AG04450 (cell line): ENCODE data around the gene FOXC1. TPM values are rescaled to one million over a fixed set of nuclear protein-coding genes. Genes with fewer than 3 reads are reported as not detected.
A peak's percentile ranks its signal among the peaks of the same experiment; 100 is the strongest.

Source experiments
- CTCF ChIA-PET: fragments of 300-600, 350-600 bp; formaldehyde crosslinking; extraction: SDS; loops from one replicate; lab custom pipeline; 2022; ENCODE audit warnings: antibody characterized with exemption, inconsistent platforms; lab: Charles Lee
- POLR2A ChIA-PET: fragments of 350-600 bp; formaldehyde crosslinking; extraction: SDS; loops from one replicate; lab custom pipeline; 2021; ENCODE audit warnings: antibody characterized with exemption, inconsistent platforms; lab: Yijun Ruan, JAX
- DNase-seq: peaks from one replicate; pipeline ENCODE4 v3.0.0-alpha.2; 2011; ENCODE audit warnings: low read depth, low spot score
- H3K27ac ChIP-seq: one replicate; pipeline ENCODE4 v1.5.1; 2012; ENCODE audit warnings: low read depth, low read length, control low read depth
- H3K27me3 ChIP-seq: one replicate; pipeline ENCODE4 v1.6.0; 2012; ENCODE audit warnings: low read length; ENCODE audit not compliant: control insufficient read depth, insufficient read depth
- H3K4me3 ChIP-seq: 2 replicates; pipeline ENCODE4 v1.5.1; 2011; ENCODE audit warnings: mild to moderate bottlenecking, low read depth, low read length, control low read depth
- H3K9me3 ChIP-seq: 2 replicates; pipeline ENCODE4 v1.5.1; 2012; ENCODE audit warnings: low read length; ENCODE audit not compliant: control insufficient read depth, insufficient read depth
- CTCF ChIP-seq: IDR thresholded peaks from 2 replicates; pipeline ENCODE4 v1.5.1; 2011; ENCODE audit warnings: low read depth, low read length, control low read depth, inconsistent platforms
- polyA plus RNA-seq: library from polyadenylated mRNA; depleted of rRNA; stranded (reverse); fragments of >200 nt; gene quantifications from 2 replicates; pipeline ENCODE4 v1.2.3, GENCODE V29; 2011

The FOXC1 gene
- polyA plus RNA-seq, 1 experiment = 3.7 TPM

GRCh38 chr6:1612299-1612973, 2.7 kb downstream of the FOXC1 start:
- CTCF ChIA-PET = interaction anchor here (0.6 to 2.0 kb wide), 16 partner anchors 14 to 1022 kb away, joined by 3 to 11 read pairs (median 4); no protein-coding TSS in a partner anchor
- Histone ChIP-seq H3K27me3 (peaks cover 21% of the 10 kb centered on the region), H3K27ac (peak overlapping the region; percentile 52), H3K9me3 (peaks cover 11% of the 10 kb centered on the region), H3K4me3 (peak overlapping the region; percentile 75)
- no peak for TF ChIP-seq CTCF
- POLR2A ChIA-PET = interaction anchor here (1.3 kb wide), 1 partner anchor 54 kb away, joined by 3 read pairs; no protein-coding TSS in a partner anchor
- no peak for DNase-seq

- TF ChIP-seq CTCF = no peak
Measured at GRCh38 chr6:1612974-1613306, 3.2 kb downstream of the FOXC1 start.

GRCh38 chr6:1613346-1613687, 3.6 kb downstream of the FOXC1 start:
- H3K27me3 ChIP-seq = peaks cover 12% of the 10 kb centered on the region
- peak overlapping the region; percentile 75 for H3K4me3 ChIP-seq
- CTCF ChIA-PET = interaction anchor here (0.8 to 2.0 kb wide), 3 partner anchors 89 to 1021 kb away, joined by 3 to 11 read pairs (median 5); no protein-coding TSS in a partner anchor
- DNase-seq = no peak
- no peak overlapping the region for H3K27ac ChIP-seq
- no peak for TF ChIP-seq CTCF
- H3K9me3 ChIP-seq = peaks cover 11% of the 10 kb centered on the region
- POLR2A ChIA-PET = interaction anchor here (1.1 to 1.3 kb wide), 2 partner anchors 53 to 74 kb away, joined by 3 read pairs; no protein-coding TSS in a partner anchor

More at GRCh38 chr6:1612974-1613306, 3.2 kb downstream of the FOXC1 start:
- peak overlapping the region; percentile 75 for H3K4me3 ChIP-seq
- peaks cover 11% of the 10 kb centered on the region for H3K9me3 ChIP-seq
- no peak for DNase-seq
- no peak overlapping the region for H3K27ac ChIP-seq
- ChIA-PET CTCF (interaction anchor here (0.7 to 2.0 kb wide), 6 partner anchors 14 to 1022 kb away, joined by 3 to 11 read pairs (median 4); no protein-coding TSS in a partner anchor), POLR2A (interaction anchor here (1.3 kb wide), 1 partner anchor 54 kb away, joined by 3 read pairs; no protein-coding TSS in a partner anchor)
- peaks cover 16% of the 10 kb centered on the region for H3K27me3 ChIP-seq

- no peak for DNase-seq
- H3K9me3 ChIP-seq = peaks cover 12% of the 10 kb centered on the region
- TF ChIP-seq CTCF = no peak
- POLR2A ChIA-PET = interaction anchor here (1.1 kb wide), 1 partner anchor 73 kb away, joined by 3 read pairs; no protein-coding TSS in a partner anchor
- CTCF ChIA-PET = interaction anchor here (0.6 to 1.8 kb wide), 5 partner anchors 13 to 1021 kb away, joined by 3 to 8 read pairs (median 3); no protein-coding TSS in a partner anchor
- H3K27ac ChIP-seq = no peak overlapping the region
- peaks cover 7% of the 10 kb centered on the region for H3K27me3 ChIP-seq
- peak overlapping the region; percentile 75 for H3K4me3 ChIP-seq
Measured at GRCh38 chr6:1613688-1614447, 4.2 kb downstream of the FOXC1 start.
